ENCODE results near the gene PIK3R3. TPM values are rescaled to one million over a fixed set of nuclear protein-coding genes. Genes with fewer than 3 reads are reported as not detected.
"Not testable (repeated sequence)": the region's sequence is repeated elsewhere in the genome, so short reads cannot be mapped to it uniquely, and the experiment has no call there.

The PIK3R3 gene
- total RNA-seq, 1 experiment from 2014 or later, result 36.3 TPM

DNA sequence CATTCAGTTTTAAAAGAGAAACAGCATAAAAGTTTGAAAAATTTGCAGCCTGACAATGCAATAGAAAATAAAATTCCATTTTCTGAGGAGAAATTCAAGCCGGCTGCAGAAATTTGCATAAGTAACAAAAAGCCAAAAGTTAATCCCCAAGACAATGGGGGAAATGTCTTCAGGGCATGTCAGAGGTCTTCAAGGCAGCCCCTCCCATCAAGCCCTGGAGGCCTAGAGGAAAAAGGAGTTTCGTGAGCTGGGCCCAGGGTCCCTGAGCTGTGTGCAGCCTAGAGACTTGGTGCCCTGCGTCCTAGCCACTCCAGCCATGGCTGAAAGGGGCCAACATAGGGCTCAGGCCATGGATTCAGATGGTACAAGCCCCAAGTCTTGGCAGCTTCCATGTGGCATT is 74.6 kb downstream of the PIK3R3 start:
- H3K27ac ChIP-seq (ENCODE audit: low read length), result no peak overlapping the region
- peaks cover 9% of the 10 kb centered on the region for H3K36me3 ChIP-seq (ENCODE audit: control insufficient read depth, insufficient read depth, low read length)
- BruUV-seq (replicated peaks), result no TSS peak
- no peak for DNase-seq (ENCODE audit: low read depth, low spot score)
- ATAC-seq, result no peak
- no peaks in the 10 kb centered on the region for H3K9me3 ChIP-seq (ENCODE audit: control insufficient read depth, insufficient read depth, low read depth, low read length)
- no peak for TF ChIP-seq REST (IDR thresholded peaks at IDR 0.05; ENCODE audit: insufficient read depth in 1 of 2, low read depth in 2 of 2, low read length in 1 of 2)
- no peak for TF ChIP-seq POLR2AphosphoS5 (IDR thresholded peaks at IDR 0.05; ENCODE audit: low read depth, low read length)
- TF ChIP-seq, protein P1, sequence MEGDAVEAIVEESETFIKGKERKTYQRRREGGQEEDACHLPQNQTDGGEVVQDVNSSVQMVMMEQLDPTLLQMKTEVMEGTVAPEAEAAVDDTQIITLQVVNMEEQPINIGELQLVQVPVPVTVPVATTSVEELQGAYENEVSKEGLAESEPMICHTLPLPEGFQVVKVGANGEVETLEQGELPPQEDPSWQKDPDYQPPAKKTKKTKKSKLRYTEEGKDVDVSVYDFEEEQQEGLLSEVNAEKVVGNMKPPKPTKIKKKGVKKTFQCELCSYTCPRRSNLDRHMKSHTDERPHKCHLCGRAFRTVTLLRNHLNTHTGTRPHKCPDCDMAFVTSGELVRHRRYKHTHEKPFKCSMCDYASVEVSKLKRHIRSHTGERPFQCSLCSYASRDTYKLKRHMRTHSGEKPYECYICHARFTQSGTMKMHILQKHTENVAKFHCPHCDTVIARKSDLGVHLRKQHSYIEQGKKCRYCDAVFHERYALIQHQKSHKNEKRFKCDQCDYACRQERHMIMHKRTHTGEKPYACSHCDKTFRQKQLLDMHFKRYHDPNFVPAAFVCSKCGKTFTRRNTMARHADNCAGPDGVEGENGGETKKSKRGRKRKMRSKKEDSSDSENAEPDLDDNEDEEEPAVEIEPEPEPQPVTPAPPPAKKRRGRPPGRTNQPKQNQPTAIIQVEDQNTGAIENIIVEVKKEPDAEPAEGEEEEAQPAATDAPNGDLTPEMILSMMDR (IDR thresholded peaks at IDR 0.05), result no peak
- no peak for TF ChIP-seq SIN3A (IDR thresholded peaks at IDR 0.05; ENCODE audit: borderline replicate concordance, insufficient read depth, low read depth, low read length)
- no peak for TF ChIP-seq TCF7L2 (IDR thresholded peaks at IDR 0.05; ENCODE audit: low read depth, low read length)
- H3K27me3 ChIP-seq (ENCODE audit: control insufficient read depth, insufficient read depth, low read length), result no peaks in the 10 kb centered on the region
- intact Hi-C loops (cut with micrococcal nuclease; ENCODE audit: unreplicated experiment) (no loop called here), in situ Hi-C loops (cut with HindIII; ENCODE audit: low pct_unique_long_range_greater_than_20kb, low sequenced_read_pairs) (no loop called here)
- ChIA-PET POLR2A (no interaction called here), CTCF (no interaction called here)
- H3K4me3 ChIP-seq (ENCODE audit: low read depth in 2 of 2, low read length in 2 of 2), result no peak overlapping the region
- no peaks in the 10 kb centered on the region for H3K4me1 ChIP-seq (ENCODE audit: control insufficient read depth, insufficient read depth, low read length)

DNA sequence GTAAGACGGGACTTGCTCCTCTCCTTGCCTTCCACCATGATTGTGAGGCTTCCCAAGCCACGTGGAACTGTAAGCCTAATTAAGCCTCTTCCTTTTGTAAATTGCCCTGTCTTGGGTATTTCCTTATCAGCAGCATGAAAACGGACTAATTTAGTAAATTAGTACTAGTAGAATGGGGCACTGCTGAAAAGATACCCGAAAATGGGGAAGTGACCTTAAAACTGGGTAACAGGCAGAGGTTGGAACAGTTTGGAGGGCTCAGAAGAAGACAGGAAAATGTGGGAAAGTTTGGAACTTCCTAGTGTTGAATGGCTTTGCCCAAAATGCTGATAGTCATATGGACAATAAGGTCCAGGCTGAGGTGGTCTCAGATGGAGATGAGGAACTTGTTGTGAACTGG is 75.2 kb downstream of the PIK3R3 start:
- H3K9me3 ChIP-seq (ENCODE audit: control insufficient read depth, insufficient read depth, low read depth, low read length); H3K27ac ChIP-seq (ENCODE audit: low read length); H3K4me3 ChIP-seq (ENCODE audit: low read depth in 2 of 2, low read length in 2 of 2); in situ Hi-C loops (cut with HindIII; ENCODE audit: low pct_unique_long_range_greater_than_20kb, low sequenced_read_pairs); intact Hi-C loops (cut with micrococcal nuclease; ENCODE audit: unreplicated experiment); BruUV-seq (replicated peaks); H3K27me3 ChIP-seq (ENCODE audit: control insufficient read depth, insufficient read depth, low read length); H3K4me1 ChIP-seq (ENCODE audit: control insufficient read depth, insufficient read depth, low read length); POLR2A ChIA-PET; H3K36me3 ChIP-seq (ENCODE audit: control insufficient read depth, insufficient read depth, low read length); CTCF ChIA-PET; DNase-seq (ENCODE audit: low read depth, low spot score); ATAC-seq: not testable (repeated sequence)

GRCh38 chr1:46056325-46056724 is 76.1 kb downstream of the PIK3R3 start:
- no peak overlapping the region for H3K4me3 ChIP-seq (ENCODE audit: low read depth in 2 of 2, low read length in 2 of 2)
- ATAC-seq, result no peak
- POLR2A ChIA-PET, result no interaction called here
- no peak for TF ChIP-seq SIN3A (IDR thresholded peaks at IDR 0.05; ENCODE audit: borderline replicate concordance, insufficient read depth, low read depth, low read length)
- H3K27ac ChIP-seq (ENCODE audit: low read length), result no peak overlapping the region
- CTCF ChIA-PET, result no interaction called here
- BruUV-seq (replicated peaks), result no TSS peak
- no peaks in the 10 kb centered on the region for H3K4me1 ChIP-seq (ENCODE audit: control insufficient read depth, insufficient read depth, low read length)
- no peak for DNase-seq (ENCODE audit: low read depth, low spot score)
- no peaks in the 10 kb centered on the region for H3K27me3 ChIP-seq (ENCODE audit: control insufficient read depth, insufficient read depth, low read length)
- peaks cover 5% of the 10 kb centered on the region; the same call in 1 of the 2 replicates for H3K36me3 ChIP-seq (ENCODE audit: control insufficient read depth, insufficient read depth, low read length)
- in situ Hi-C loops (cut with HindIII; ENCODE audit: low pct_unique_long_range_greater_than_20kb, low sequenced_read_pairs) (no loop called here), intact Hi-C loops (cut with micrococcal nuclease; ENCODE audit: unreplicated experiment) (no loop called here)
- no peaks in the 10 kb centered on the region for H3K9me3 ChIP-seq (ENCODE audit: control insufficient read depth, insufficient read depth, low read depth, low read length)

All from Panc1 (cell line).